ENCODE data around the gene SPEN. TPM values are rescaled to one million over a fixed set of nuclear protein-coding genes. Genes with fewer than 3 reads are reported as not detected.
"Not testable (repeated sequence)": the region's sequence is repeated elsewhere in the genome, so short reads cannot be mapped to it uniquely, and the experiment has no call there.

SPEN gene

DNA sequence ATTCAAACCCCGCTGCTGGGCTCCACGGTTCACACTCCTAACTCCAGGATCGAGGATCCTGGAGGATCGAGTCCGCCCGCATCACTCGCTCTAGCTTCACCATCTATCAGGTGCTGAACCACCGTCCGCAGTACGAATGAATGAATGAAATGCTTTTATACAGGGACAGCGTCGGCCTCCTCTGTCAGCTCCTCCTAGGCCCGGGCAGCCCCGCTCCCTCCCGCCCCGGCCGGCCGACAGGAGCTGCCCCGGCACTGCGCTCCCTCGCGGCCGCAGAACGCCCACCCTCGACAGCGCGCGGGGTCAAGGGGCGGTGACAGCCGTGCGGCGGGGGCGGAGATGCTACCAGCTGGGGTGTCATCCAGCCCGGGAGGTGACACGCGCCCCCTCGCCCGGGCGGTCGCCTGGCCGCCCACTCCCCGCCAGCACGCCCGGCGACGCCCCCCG is 127.9 kb downstream of the SPEN start:
- no peaks in the 10 kb centered on the region for H3K9me3 ChIP-seq (replicated peaks; ENCODE audit: low read length)
- peaks cover 19% of the 10 kb centered on the region for H3K36me3 ChIP-seq (ENCODE audit: insufficient read depth, low read length)
- H3K4me2 ChIP-seq (ENCODE audit: low read length): peak overlapping the region; percentile 98
- no peaks in the 10 kb centered on the region for H3K27me3 ChIP-seq (ENCODE audit: control insufficient read depth, insufficient read depth, low read length)
- H3K4me1 ChIP-seq (ENCODE audit: control insufficient read depth, insufficient read depth, low read length): peaks cover 13% of the 10 kb centered on the region
- peak overlapping the region; percentile 84 for H3K4me3 ChIP-seq (ENCODE audit: low read length)
- peak overlapping the region; percentile 84 for H3K9ac ChIP-seq (ENCODE audit: low read depth, low read length)

DNA sequence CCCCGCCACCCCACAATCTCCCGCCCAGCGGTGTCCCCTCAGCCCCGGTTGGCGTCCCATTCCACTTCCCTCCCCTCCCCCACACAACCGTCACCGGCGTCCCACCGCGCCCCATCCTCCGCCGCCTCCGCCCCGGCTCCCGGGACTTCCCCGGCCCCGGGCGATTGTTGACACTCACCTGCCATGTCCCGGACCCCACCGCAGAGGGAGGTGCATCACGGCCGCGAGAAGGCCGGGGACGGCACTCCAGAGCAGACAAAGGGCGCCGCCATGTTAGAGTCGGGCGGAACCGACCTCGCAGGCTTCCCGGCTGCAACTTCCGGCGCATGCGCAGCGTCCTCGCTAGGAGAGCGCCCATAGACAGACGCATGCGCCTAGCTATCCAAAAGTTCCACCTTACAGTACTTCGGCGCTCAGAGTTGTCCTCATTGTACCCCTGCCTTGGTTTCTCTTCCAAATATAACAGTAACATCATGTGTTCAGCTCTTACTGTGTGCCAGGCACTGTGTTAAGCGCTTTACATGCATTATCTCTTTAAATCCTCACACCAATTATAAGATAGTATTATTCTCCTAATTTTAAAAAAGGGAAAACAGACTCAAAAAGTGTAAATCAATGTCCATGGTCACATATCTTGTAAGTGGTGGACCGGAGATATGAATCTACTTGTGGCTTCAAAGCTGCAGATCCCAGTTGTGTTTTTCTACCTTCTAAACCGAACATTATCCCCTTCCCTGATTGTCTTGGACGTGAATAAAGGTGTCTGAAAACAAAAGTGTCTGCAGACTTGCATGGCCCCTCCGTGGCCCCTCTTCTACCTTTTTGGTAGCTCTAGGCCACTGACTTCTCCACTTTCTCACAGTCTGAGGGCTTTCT is 128.5 kb downstream of the SPEN start, which contains the start of gene ZBTB17:
Gene ZBTB17 (minus strand): TSS at position 297 of the 876 bp plus-strand sequence. CDS start 27,606 bp downstream, outside the sequence.
- Histone ChIP-seq H3K4me3 (ENCODE audit: low read length) (peak within 1 kb of the TSS; percentile 84), H3K27me3 (ENCODE audit: control insufficient read depth, insufficient read depth, low read length) (no peaks in the 10 kb centered on the region), H3K4me1 (ENCODE audit: control insufficient read depth, insufficient read depth, low read length) (peaks cover 13% of the 10 kb centered on the region), H3K9me3 (replicated peaks; ENCODE audit: low read length) (no peaks in the 10 kb centered on the region), H3K9ac (ENCODE audit: low read depth, low read length) (peak within 1 kb of the TSS; percentile 84), H3K36me3 (ENCODE audit: insufficient read depth, low read length) (peaks cover 19% of the 10 kb centered on the region), H3K4me2 (ENCODE audit: low read length) (peak within 1 kb of the TSS; percentile 98)

DNA sequence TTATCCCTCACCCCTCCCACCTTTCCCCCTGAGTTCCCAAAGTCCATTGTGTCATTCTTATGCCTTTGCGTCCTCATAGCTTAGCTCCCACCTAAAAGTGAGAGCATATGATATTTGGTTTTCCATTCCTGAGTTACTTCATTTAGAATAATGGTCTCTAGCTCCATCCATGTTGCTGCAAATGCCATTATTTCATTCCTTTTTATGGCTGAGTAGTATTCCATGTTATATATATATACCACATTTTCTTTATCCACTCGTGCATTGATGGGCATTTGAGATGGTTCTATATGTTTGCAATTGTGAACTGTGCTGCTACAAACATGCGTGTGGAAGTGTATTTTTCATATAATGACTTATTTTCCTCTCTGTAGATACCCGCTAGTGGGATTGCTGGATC is 130.4 kb downstream of the SPEN start:
- H3K27me3 ChIP-seq (ENCODE audit: control insufficient read depth, insufficient read depth, low read length); H3K9ac ChIP-seq (ENCODE audit: low read depth, low read length): not testable (repeated sequence)

DNA sequence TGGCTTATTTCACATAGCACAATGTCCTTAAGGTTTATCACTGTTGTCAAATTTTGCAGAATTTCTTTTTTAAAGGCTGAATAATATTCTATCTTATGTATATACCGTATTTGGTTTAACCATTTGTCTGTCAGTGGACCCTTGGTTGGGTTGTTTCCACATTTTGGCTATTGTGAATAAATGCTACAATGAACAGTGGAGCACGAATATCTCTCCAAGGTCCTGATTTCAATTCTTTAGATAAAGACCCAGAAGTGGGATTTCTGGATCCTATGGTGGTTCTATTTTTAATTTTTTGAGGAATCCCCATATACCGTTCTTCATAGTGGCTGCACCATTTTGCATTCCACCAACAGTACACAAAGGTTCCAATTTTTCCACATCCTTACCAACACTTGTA is 134.2 kb downstream of the SPEN start:
- Histone ChIP-seq H3K4me1 (ENCODE audit: control insufficient read depth, insufficient read depth, low read length) (no peaks in the 10 kb centered on the region), H3K9me3 (replicated peaks; ENCODE audit: low read length) (no peaks in the 10 kb centered on the region)

More for the DNA sequence above, 130.4 kb downstream of the SPEN start:
- H3K4me3 ChIP-seq (ENCODE audit: low read length); H3K9me3 ChIP-seq (replicated peaks; ENCODE audit: low read length); H3K4me2 ChIP-seq (ENCODE audit: low read length); H3K36me3 ChIP-seq (ENCODE audit: insufficient read depth, low read length): not testable (repeated sequence)
- peaks cover 13% of the 10 kb centered on the region for H3K4me1 ChIP-seq (ENCODE audit: control insufficient read depth, insufficient read depth, low read length)

DNA sequence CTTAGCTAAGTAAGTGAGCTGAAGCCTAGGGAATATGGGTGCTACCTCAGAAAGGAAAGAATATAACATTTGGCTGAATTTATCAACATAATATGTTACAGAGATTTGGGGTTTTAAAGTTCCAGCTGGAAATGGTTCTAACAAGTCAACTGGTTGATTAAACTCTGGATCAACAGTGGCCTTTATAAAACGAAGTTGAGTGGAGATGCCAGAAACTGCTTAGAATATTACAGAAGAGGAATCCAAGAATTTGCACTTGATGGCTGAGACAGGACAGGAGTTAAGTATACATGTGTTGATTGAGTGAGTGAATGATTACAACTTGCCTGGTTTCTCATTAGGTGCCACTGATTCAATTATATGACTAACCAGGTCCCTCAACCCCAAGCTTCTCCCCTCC is 135.8 kb downstream of the SPEN start:
- Histone ChIP-seq H3K9me3 (replicated peaks; ENCODE audit: low read length) (no peaks in the 10 kb centered on the region), H3K4me1 (ENCODE audit: control insufficient read depth, insufficient read depth, low read length) (no peaks in the 10 kb centered on the region), H3K36me3 (ENCODE audit: insufficient read depth, low read length) (no peaks in the 10 kb centered on the region), H3K27me3 (ENCODE audit: control insufficient read depth, insufficient read depth, low read length) (no peaks in the 10 kb centered on the region), H3K4me3 (ENCODE audit: low read length) (no peak overlapping the region), H3K4me2 (ENCODE audit: low read length) (no peak overlapping the region), H3K9ac (ENCODE audit: low read depth, low read length) (no peak overlapping the region)

More for the DNA sequence above, 134.2 kb downstream of the SPEN start:
- H3K4me3 ChIP-seq (ENCODE audit: low read length): no peak overlapping the region
- H3K36me3 ChIP-seq (ENCODE audit: insufficient read depth, low read length): no peaks in the 10 kb centered on the region
- H3K4me2 ChIP-seq (ENCODE audit: low read length): no peak overlapping the region
- H3K9ac ChIP-seq (ENCODE audit: low read depth, low read length): no peak overlapping the region
- no peaks in the 10 kb centered on the region for H3K27me3 ChIP-seq (ENCODE audit: control insufficient read depth, insufficient read depth, low read length)

DNA sequence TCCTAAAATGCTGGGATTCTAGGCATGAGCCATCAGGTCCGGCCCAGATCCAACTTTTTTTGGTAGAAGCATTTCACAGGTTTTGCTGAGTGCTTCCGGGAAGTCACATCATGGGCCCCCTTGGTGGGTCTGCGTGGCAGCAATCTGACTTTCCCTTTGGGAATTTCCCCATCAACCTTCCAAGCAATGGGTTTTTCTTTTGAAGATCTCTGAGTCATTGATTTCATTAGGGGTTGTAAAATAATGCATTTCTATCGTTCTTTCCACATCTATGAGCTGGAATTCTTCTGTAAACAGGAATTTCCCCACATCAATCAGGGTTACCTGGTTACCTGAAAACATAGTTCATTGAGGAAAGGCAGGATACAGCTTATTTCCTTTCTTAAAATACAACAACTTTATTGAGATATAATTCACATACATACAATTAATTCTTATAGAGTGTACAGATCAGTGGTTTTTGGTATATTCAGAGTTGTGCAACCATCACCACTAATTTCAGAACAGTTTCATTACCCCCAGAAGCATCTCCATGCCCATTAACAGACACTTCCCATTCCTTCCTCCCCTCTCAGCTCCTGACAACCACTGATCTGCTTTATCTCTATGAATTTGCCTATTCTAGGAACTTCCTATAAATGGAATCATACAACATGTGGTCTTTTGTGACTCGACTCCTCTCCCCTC is 138.2 kb downstream of the SPEN start:
- no peaks in the 10 kb centered on the region for H3K9me3 ChIP-seq (replicated peaks; ENCODE audit: low read length)
- no peaks in the 10 kb centered on the region for H3K4me1 ChIP-seq (ENCODE audit: control insufficient read depth, insufficient read depth, low read length)
- peaks cover 7% of the 10 kb centered on the region for H3K27me3 ChIP-seq (ENCODE audit: control insufficient read depth, insufficient read depth, low read length)
- no peak overlapping the region for H3K9ac ChIP-seq (ENCODE audit: low read depth, low read length)
- H3K4me3 ChIP-seq (ENCODE audit: low read length): no peak overlapping the region
- H3K36me3 ChIP-seq (ENCODE audit: insufficient read depth, low read length): no peaks in the 10 kb centered on the region
- H3K4me2 ChIP-seq (ENCODE audit: low read length): no peak overlapping the region

DNA sequence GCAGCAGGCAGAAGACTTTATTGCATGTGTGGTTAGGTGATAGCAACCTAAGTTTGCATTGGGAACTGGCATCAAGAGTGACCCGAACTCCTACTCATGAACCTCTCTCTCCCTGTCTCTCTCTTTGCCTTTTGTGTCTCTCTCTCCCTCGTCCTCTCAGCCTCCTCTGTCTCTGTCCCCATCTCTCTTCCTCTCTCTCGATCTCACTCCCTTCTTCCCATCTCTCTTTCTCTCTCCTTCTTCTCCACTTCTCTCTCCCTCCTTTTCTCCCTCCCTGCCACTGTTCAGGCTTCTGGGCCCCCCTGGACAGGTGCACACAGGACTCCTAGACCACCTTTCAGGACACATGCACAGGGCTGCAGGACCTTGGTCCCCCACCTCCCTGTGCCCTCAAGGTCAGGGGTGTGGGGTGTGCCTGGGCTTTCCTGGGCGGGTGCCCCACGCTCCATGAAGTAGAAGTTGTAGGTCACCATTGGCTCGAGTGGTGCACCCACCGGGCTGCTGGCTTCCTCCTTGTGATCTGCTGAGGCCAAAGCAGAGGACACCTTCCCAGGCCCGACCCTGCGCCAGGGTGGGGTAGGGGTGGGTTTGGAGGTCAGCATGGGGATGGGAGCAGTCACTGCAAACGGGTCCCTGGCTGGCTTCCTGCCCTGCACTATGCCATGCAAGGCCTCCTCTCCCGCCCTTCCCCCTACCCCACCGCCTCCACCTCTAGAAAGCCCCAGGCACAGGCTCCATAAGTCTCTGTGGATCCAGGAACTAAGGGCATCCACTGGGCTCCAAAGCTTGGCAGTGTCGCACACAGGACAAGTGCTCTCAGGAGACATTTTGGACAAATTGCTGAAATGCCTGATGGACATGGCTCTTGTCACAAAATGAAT is 141.6 kb downstream of the SPEN start:
- no peak overlapping the region for H3K9ac ChIP-seq (ENCODE audit: low read depth, low read length)
- no peak overlapping the region for H3K4me3 ChIP-seq (ENCODE audit: low read length)
- H3K27me3 ChIP-seq (ENCODE audit: control insufficient read depth, insufficient read depth, low read length): peaks cover 7% of the 10 kb centered on the region
- H3K9me3 ChIP-seq (replicated peaks; ENCODE audit: low read length): no peaks in the 10 kb centered on the region
- no peak overlapping the region for H3K4me2 ChIP-seq (ENCODE audit: low read length)
- H3K4me1 ChIP-seq (ENCODE audit: control insufficient read depth, insufficient read depth, low read length): no peaks in the 10 kb centered on the region
- H3K36me3 ChIP-seq (ENCODE audit: insufficient read depth, low read length): no peaks in the 10 kb centered on the region

DNA sequence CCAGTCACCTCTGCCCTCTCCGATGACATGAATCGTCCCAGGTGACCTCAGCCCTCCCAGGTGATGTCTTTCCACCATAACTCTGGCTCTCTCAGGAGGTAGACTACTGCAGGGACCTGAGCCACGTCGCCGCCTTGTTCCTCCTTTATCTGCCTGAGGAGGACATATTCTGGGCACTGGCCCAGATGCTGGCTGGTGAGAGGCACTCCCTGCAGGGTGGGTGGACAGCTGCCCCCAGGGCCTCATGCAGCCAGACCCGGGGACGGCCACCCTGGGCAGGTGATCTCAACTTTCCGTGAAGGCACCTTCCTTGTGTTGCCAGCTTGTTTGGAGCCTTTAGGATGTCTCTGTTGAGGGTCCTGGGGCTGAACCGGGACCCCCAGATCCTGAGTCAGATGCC is 142.3 kb downstream of the SPEN start:
- Histone ChIP-seq H3K4me1 (ENCODE audit: control insufficient read depth, insufficient read depth, low read length) (no peaks in the 10 kb centered on the region), H3K4me3 (ENCODE audit: low read length) (no peak overlapping the region), H3K36me3 (ENCODE audit: insufficient read depth, low read length) (no peaks in the 10 kb centered on the region), H3K9me3 (replicated peaks; ENCODE audit: low read length) (no peaks in the 10 kb centered on the region), H3K27me3 (ENCODE audit: control insufficient read depth, insufficient read depth, low read length) (peaks cover 7% of the 10 kb centered on the region), H3K4me2 (ENCODE audit: low read length) (no peak overlapping the region), H3K9ac (ENCODE audit: low read depth, low read length) (no peak overlapping the region)

Small RNAs within 50 kb of the gene (small RNA-seq; reads per million reads assigned to genes)
- not detected for gene AL034555.1
- gene AL355994.1: not detected
- not detected for gene AL355994.5
